Osteocyte (in vitro differentiated cells): ENCODE measurements around the gene HYAL3. TPM values are rescaled to one million over a fixed set of nuclear protein-coding genes. Genes with fewer than 3 reads are reported as not detected.
"Not testable (repeated sequence)": the region's sequence is repeated elsewhere in the genome, so short reads cannot be mapped to it uniquely, and the experiment has no call there.

ENCODE experiments used
- DNase-seq: peaks from one replicate; pipeline ENCODE4 v3.0.0; 2021; ENCODE audit warnings: mixed read lengths; ENCODE audit not compliant: unreplicated experiment; ENCODE audit errors: extremely low spot score
- H3K27ac Mint-ChIP-seq: one replicate; pipeline ENCODE4 v1.8.0; 2021; ENCODE audit warnings: mild to moderate bottlenecking, mixed read lengths; ENCODE audit not compliant: unreplicated experiment
- H3K27me3 Mint-ChIP-seq: one replicate; pipeline ENCODE4 v1.8.0; 2021; ENCODE audit warnings: mixed read lengths; ENCODE audit not compliant: unreplicated experiment
- H3K36me3 Mint-ChIP-seq: one replicate; pipeline ENCODE4 v1.8.0; 2021; ENCODE audit warnings: mixed read lengths; ENCODE audit not compliant: unreplicated experiment
- H3K4me1 Mint-ChIP-seq: one replicate; pipeline ENCODE4 v1.8.0; 2021; ENCODE audit warnings: mixed read lengths; ENCODE audit not compliant: unreplicated experiment
- H3K4me3 Mint-ChIP-seq: one replicate; pipeline ENCODE4 v1.8.0; 2021; ENCODE audit warnings: mild to moderate bottlenecking, moderate library complexity, mixed read lengths; ENCODE audit not compliant: unreplicated experiment
- H3K9me3 Mint-ChIP-seq: one replicate; pipeline ENCODE4 v1.8.0; 2021; ENCODE audit warnings: mixed read lengths; ENCODE audit not compliant: unreplicated experiment
- CTCF ChIP-seq: fragments of 200-600 bp; sonication (generic); IDR thresholded peaks from 2 replicates; pipeline ENCODE4 v1.5.0; 2021; ENCODE audit warnings: antibody characterized with exemption, mild to moderate bottlenecking, moderate library complexity
- total RNA-seq: library from RNA; stranded (reverse); gene quantifications from 2 replicates; pipeline ENCODE4 v1.2.1, GENCODE V29; 2021

HYAL3 gene
- total RNA-seq, 1 donor from 2014 or later, result 2.3 TPM

GRCh38 chr3:50245831-50246516, 53.2 kb downstream of the HYAL3 start:
- Mint-ChIP-seq H3K4me1 (peaks cover 79% of the 10 kb centered on the region), H3K4me3 (peak overlapping the region; percentile 69)
- peak; percentile 98 for DNase-seq

GRCh38 chr3:50245251-50245745, 53.9 kb downstream of the HYAL3 start:
- no peak for DNase-seq
- Mint-ChIP-seq H3K4me3 (peak overlapping the region; percentile 69), H3K27me3 (no peaks in the 10 kb centered on the region), H3K27ac (peak overlapping the region; percentile 95), H3K36me3 (no peaks in the 10 kb centered on the region), H3K4me1 (peaks cover 80% of the 10 kb centered on the region), H3K9me3 (no peaks in the 10 kb centered on the region)
- no peak for TF ChIP-seq CTCF

More at GRCh38 chr3:50245831-50246516, 53.2 kb downstream of the HYAL3 start:
- Mint-ChIP-seq H3K9me3 (no peaks in the 10 kb centered on the region), H3K27me3 (no peaks in the 10 kb centered on the region), H3K36me3 (peaks cover under 1% of the 10 kb centered on the region), H3K27ac (peak overlapping the region; percentile 95)
- TF ChIP-seq CTCF, result peak; percentile 99

GRCh38 chr3:50244813-50245212, 54.4 kb downstream of the HYAL3 start:
- H3K36me3 Mint-ChIP-seq, H3K9me3 Mint-ChIP-seq, DNase-seq, H3K27me3 Mint-ChIP-seq: not testable (repeated sequence)
- Mint-ChIP-seq H3K27ac (peak overlapping the region; percentile 95), H3K4me3 (peak overlapping the region; percentile 69), H3K4me1 (peaks cover 80% of the 10 kb centered on the region)

GRCh38 chr3:50243543-50243895, 55.7 kb downstream of the HYAL3 start:
- Mint-ChIP-seq H3K4me3 (no peak overlapping the region), H3K9me3 (no peaks in the 10 kb centered on the region), H3K27ac (peak overlapping the region; percentile 88), H3K27me3 (no peaks in the 10 kb centered on the region), H3K36me3 (no peaks in the 10 kb centered on the region), H3K4me1 (peaks cover 81% of the 10 kb centered on the region)
- no peak for TF ChIP-seq CTCF
- no peak for DNase-seq

GRCh38 chr3:50242851-50243542, 56.2 kb downstream of the HYAL3 start:
- Mint-ChIP-seq H3K27ac (peak overlapping the region; percentile 88), H3K36me3 (no peaks in the 10 kb centered on the region), H3K9me3 (no peaks in the 10 kb centered on the region), H3K27me3 (no peaks in the 10 kb centered on the region), H3K4me3 (no peak overlapping the region), H3K4me1 (peaks cover 80% of the 10 kb centered on the region)
- TF ChIP-seq CTCF, result no peak
- no peak for DNase-seq

Other genes starting within 250 kb of the HYAL3 start
- 213 and 225 TPM in 2 replicates for gene RBM5, start 210.5 kb downstream of the HYAL3 start, total RNA-seq
- 11.8 and 12.9 TPM in 2 replicates for gene SEMA3F, start 144.1 kb downstream of the HYAL3 start, total RNA-seq
- not detected in 2 replicates for gene GNAT1, start 107.8 kb downstream of the HYAL3 start, total RNA-seq
- gene SLC38A3, start 94.1 kb downstream of the HYAL3 start, total RNA-seq, result 3.9 and 4.5 TPM in 2 replicates
- 340 and 357 TPM in 2 replicates for gene GNAI2, start 63.2 kb downstream of the HYAL3 start, total RNA-seq
- gene SEMA3B, start 30.3 kb downstream of the HYAL3 start, total RNA-seq, result 5.5 and 8.1 TPM in 2 replicates
- gene LSMEM2, start 20.3 kb downstream of the HYAL3 start, total RNA-seq, result not detected in 2 replicates
- gene IFRD2, start 7.0 kb downstream of the HYAL3 start, total RNA-seq, result 43.3 and 54.2 TPM in 2 replicates
- 14.3 and 16.2 TPM in 2 replicates for gene NAA80, start within 50 bp of the HYAL3 start, total RNA-seq
- 0.60 and 0.83 TPM in 2 replicates for gene HYAL1, start 4.2 kb upstream of the HYAL3 start, total RNA-seq
- gene HYAL2, start 23.3 kb upstream of the HYAL3 start, total RNA-seq, result 34.1 and 37.0 TPM in 2 replicates
- gene TUSC2, start 28.8 kb upstream of the HYAL3 start, total RNA-seq, result 16.9 and 18.3 TPM in 2 replicates
- gene RASSF1, start 41.4 kb upstream of the HYAL3 start, total RNA-seq, result 12.8 and 13.7 TPM in 2 replicates
- 0.50 and 1.6 TPM in 2 replicates for gene ZMYND10, start 46.3 kb upstream of the HYAL3 start, total RNA-seq
- 21.0 and 25.9 TPM in 2 replicates for gene NPRL2, start 51.4 kb upstream of the HYAL3 start, total RNA-seq
- 17.2 and 18.2 TPM in 2 replicates for gene CYB561D2, start 51.5 kb upstream of the HYAL3 start, total RNA-seq
- 63.2 and 69.0 TPM in 2 replicates for gene TMEM115, start 60.1 kb upstream of the HYAL3 start, total RNA-seq
- gene CACNA2D2, start 204.2 kb upstream of the HYAL3 start, total RNA-seq, result 0.13 and 0.27 TPM in 2 replicates